Fibroblast of lung (primary cell): ENCODE results near the gene TRIM44. TPM values are rescaled to one million over a fixed set of nuclear protein-coding genes. Genes with fewer than 3 reads are reported as not detected.

ENCODE experiments used
- DNase-seq, 2 donors: peaks; one replicate each; pipeline versions ENCODE4 v3.0.0 to v3.0.0-alpha.2; 2010; ENCODE audit warnings: low read depth in 2 of 2
- H2AFZ ChIP-seq: 2 replicates; pipeline ENCODE4 v1.5.1; 2012; ENCODE audit warnings: low read length, control low read depth, inconsistent platforms
- H3K27ac ChIP-seq: 2 replicates; pipeline ENCODE4 v1.5.1; 2011; ENCODE audit warnings: low read length, control low read depth; ENCODE audit not compliant: insufficient read depth
- H3K27me3 ChIP-seq: 2 replicates; pipeline ENCODE4 v1.5.1; 2011; ENCODE audit warnings: mild to moderate bottlenecking, low read length; ENCODE audit not compliant: control insufficient read depth, insufficient read depth
- H3K36me3 ChIP-seq: 2 replicates; pipeline ENCODE4 v1.5.1; 2011; ENCODE audit warnings: low read length; ENCODE audit not compliant: control insufficient read depth, insufficient read depth
- H3K4me1 ChIP-seq: 2 replicates; pipeline ENCODE4 v1.5.1; 2011; ENCODE audit warnings: low read length; ENCODE audit not compliant: control insufficient read depth, insufficient read depth; ENCODE audit errors: extremely low read depth
- H3K4me2 ChIP-seq: 2 replicates; pipeline ENCODE4 v1.5.1; 2011; ENCODE audit warnings: low read length, control low read depth; ENCODE audit not compliant: insufficient read depth; ENCODE audit errors: extremely low read depth
- H3K4me3 ChIP-seq, 4 experiments: fragments of 200-600 bp in 1 of 4; sonication (generic) in 1 of 4; replicated peaks in 1 of 4; 2 replicates each; pipeline ENCODE4 v1.5.1; 2011 to 2016; ENCODE audit warnings: low read length in 4 of 4, low read depth in 3 of 4, mild to moderate bottlenecking in 3 of 4, control low read depth in 2 of 4, inconsistent platforms in 1 of 4, mixed read lengths in 1 of 4; ENCODE audit not compliant: insufficient read depth in 1 of 4; ENCODE audit errors: control extremely low read depth in 1 of 4
- H3K79me2 ChIP-seq: 2 replicates; pipeline ENCODE4 v1.5.1; 2012; ENCODE audit warnings: mild to moderate bottlenecking, low read length, inconsistent platforms; ENCODE audit not compliant: control insufficient read depth, insufficient read depth
- H3K9ac ChIP-seq: 2 replicates; pipeline ENCODE4 v1.5.1; 2011; ENCODE audit warnings: mild to moderate bottlenecking, low read length, control low read depth; ENCODE audit not compliant: insufficient read depth
- H3K9me3 ChIP-seq: 2 replicates; pipeline ENCODE4 v1.5.1; 2012; ENCODE audit warnings: low read depth, low read length; ENCODE audit not compliant: control insufficient read depth, insufficient read depth
- H4K20me1 ChIP-seq: 2 replicates; pipeline ENCODE4 v1.5.1; 2011; ENCODE audit warnings: low read length; ENCODE audit not compliant: control insufficient read depth, insufficient read depth; ENCODE audit errors: extremely low read depth
- EZH2 ChIP-seq: IDR thresholded peaks from 2 replicates; pipeline ENCODE4 v1.5.1; 2012; ENCODE audit warnings: low read length, control low read depth, mild to moderate bottlenecking; ENCODE audit errors: missing control alignments
- polyA plus RNA-seq, 2 donors: library from polyadenylated mRNA; depleted of rRNA in 1 of 2; stranded (reverse) in 1 of 2; unstranded in 1 of 2; fragments of >200 nt; gene quantifications; 2 replicates each; pipeline ENCODE4 v1.2.1, GENCODE V29; 2011 to 2012; ENCODE audit warnings: missing spikeins in 1 of 2
- total RNA-seq: library from RNA; depleted of rRNA; stranded (reverse); fragments of >200 nt; gene quantifications from 2 replicates; pipeline ENCODE4 v1.2.1, GENCODE V29; 2014
- TF ChIP-seq, protein P1 (sequence below), 2 donors: IDR thresholded peaks in 1 of 2; conservative IDR thresholded peaks in 1 of 2; 1 replicate in 1 of 2; 2 replicates in 1 of 2; pipeline ENCODE4 v1.5.1; 2011 to 2012; ENCODE audit warnings: low read length in 2 of 2, control low read depth in 1 of 2, inconsistent platforms in 1 of 2, low read depth in 1 of 2, mild to moderate bottlenecking in 1 of 2

Gene TRIM44
- total and polyA plus RNA-seq, 2 donors (not counting 1 experiment from before 2014, with no cell fraction given) = 10.4 to 78.3 TPM

DNA sequence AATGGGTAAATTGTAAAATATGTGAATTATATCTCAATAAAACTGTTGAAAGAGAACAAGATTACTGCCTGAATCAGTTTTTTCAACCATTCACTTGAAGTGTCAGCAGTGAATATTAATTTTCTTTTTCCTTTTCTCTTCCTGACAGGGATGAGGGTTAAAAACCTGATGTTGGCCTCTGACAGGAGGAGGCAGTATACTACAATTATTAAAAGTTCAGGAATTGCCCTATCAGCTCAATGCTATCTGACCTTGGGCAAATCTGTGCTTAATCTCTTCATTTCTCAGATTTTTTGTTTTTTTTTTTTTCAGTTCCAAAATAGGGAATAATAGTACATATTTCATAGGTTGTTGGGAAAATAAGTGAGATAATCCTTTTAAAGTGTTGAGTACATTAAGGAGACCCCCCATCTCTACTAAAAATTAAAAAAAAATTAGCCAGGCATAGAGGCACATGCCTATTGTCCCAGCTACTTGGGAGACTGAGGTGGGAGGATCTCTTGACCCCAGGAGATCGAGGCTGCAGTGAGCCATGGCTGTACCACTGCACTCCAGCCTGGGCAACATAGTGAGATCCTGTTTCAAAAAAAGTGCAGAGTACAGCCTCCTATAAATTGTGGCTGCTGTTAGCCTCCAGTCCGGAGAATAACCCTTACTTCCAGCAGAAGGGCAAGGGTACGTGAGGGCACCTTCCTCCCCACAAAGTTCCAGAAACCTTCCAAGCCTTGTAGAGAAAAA, 48.8 kb downstream of the TRIM44 start:
- peaks cover 6% of the 10 kb centered on the region for H3K79me2 ChIP-seq
- H3K27me3 ChIP-seq = no peaks in the 10 kb centered on the region
- TF ChIP-seq, protein P1, sequence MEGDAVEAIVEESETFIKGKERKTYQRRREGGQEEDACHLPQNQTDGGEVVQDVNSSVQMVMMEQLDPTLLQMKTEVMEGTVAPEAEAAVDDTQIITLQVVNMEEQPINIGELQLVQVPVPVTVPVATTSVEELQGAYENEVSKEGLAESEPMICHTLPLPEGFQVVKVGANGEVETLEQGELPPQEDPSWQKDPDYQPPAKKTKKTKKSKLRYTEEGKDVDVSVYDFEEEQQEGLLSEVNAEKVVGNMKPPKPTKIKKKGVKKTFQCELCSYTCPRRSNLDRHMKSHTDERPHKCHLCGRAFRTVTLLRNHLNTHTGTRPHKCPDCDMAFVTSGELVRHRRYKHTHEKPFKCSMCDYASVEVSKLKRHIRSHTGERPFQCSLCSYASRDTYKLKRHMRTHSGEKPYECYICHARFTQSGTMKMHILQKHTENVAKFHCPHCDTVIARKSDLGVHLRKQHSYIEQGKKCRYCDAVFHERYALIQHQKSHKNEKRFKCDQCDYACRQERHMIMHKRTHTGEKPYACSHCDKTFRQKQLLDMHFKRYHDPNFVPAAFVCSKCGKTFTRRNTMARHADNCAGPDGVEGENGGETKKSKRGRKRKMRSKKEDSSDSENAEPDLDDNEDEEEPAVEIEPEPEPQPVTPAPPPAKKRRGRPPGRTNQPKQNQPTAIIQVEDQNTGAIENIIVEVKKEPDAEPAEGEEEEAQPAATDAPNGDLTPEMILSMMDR (conservative IDR thresholded peaks at IDR 0.05 in 1 of 2, IDR thresholded peaks at IDR 0.05 in 1 of 2; ENCODE audit: low read depth in 1 of 2, low read length in 2 of 2) = peak in 1 of 2 donors; percentile 15
- TF ChIP-seq EZH2 = no peak
- H2AFZ ChIP-seq = no peak overlapping the region
- H3K4me2 ChIP-seq = no peak overlapping the region
- no peak overlapping the region for H3K9ac ChIP-seq
- no peaks in the 10 kb centered on the region for H3K4me1 ChIP-seq
- DNase-seq = peak in 1 of 2 donors; percentile 6
- no peaks in the 10 kb centered on the region for H3K9me3 ChIP-seq
- H4K20me1 ChIP-seq = no peaks in the 10 kb centered on the region
- no peak overlapping the region for H3K4me3 ChIP-seq
- H3K36me3 ChIP-seq = no peaks in the 10 kb centered on the region
- H3K27ac ChIP-seq = no peak overlapping the region

DNA sequence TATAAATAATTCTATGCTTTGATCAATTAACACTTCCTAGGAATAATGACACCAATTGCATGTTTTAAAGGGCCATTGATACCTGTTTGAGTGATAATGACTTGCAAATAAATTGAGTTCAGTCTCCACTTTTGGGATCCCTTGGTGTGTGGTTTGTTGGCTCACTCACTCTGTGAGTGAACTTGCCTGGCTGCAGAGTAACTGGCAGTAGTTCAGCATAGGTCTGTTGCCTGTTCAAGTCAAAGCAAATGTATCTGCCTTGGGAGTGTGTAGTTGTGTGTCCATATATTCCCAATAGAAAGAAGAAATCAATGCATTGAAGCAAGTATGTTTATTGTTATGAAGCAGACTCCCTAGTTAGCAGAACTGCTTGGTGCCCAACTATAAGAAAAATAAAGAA, 49.3 kb downstream of the TRIM44 start:
- Histone ChIP-seq H3K4me2 (no peak overlapping the region), H3K4me1 (no peaks in the 10 kb centered on the region), H3K27ac (no peak overlapping the region), H2AFZ (no peak overlapping the region), H3K79me2 (peaks cover 6% of the 10 kb centered on the region), H3K9ac (no peak overlapping the region), H3K4me3 (no peak overlapping the region), H3K36me3 (no peaks in the 10 kb centered on the region), H3K9me3 (no peaks in the 10 kb centered on the region), H3K27me3 (no peaks in the 10 kb centered on the region), H4K20me1 (no peaks in the 10 kb centered on the region)
- TF ChIP-seq, protein P1 (conservative IDR thresholded peaks at IDR 0.05 in 1 of 2, IDR thresholded peaks at IDR 0.05 in 1 of 2; ENCODE audit: low read depth in 1 of 2, low read length in 2 of 2) = no peak
- TF ChIP-seq EZH2 = no peak
- no peak for DNase-seq

GRCh38 chr11:35712533-35712932, 50.0 kb downstream of the TRIM44 start:
- no peaks in the 10 kb centered on the region for H4K20me1 ChIP-seq
- H3K27me3 ChIP-seq = no peaks in the 10 kb centered on the region
- TF ChIP-seq, protein P1 (conservative IDR thresholded peaks at IDR 0.05 in 1 of 2, IDR thresholded peaks at IDR 0.05 in 1 of 2; ENCODE audit: low read depth in 1 of 2, low read length in 2 of 2) = no peak
- no peak overlapping the region for H3K4me3 ChIP-seq
- H3K79me2 ChIP-seq = peaks cover 6% of the 10 kb centered on the region
- no peak overlapping the region for H3K27ac ChIP-seq
- H3K36me3 ChIP-seq = no peaks in the 10 kb centered on the region
- no peak overlapping the region for H3K4me2 ChIP-seq
- no peaks in the 10 kb centered on the region for H3K9me3 ChIP-seq
- H2AFZ ChIP-seq = no peak overlapping the region
- no peaks in the 10 kb centered on the region for H3K4me1 ChIP-seq
- H3K9ac ChIP-seq = no peak overlapping the region
- DNase-seq = no peak
